ENCODE measurements around the gene OR52E6.

The OR52E6 gene

GRCh38 chr11:5878564-5878963, 36.9 kb upstream of the OR52E6 start:
- no peaks in the 10 kb centered on the region for H3K27me3 ChIP-seq (ENCODE audit: insufficient read depth, poor library complexity, severe bottlenecking)
- no peak for DNase-seq (ENCODE audit: low read depth in 1 of 2, low spot score in 1 of 2)

GRCh38 chr11:5865826-5866225, 24.1 kb upstream of the OR52E6 start:
- no peak overlapping the region for H3K4me3 ChIP-seq (replicated peaks; ENCODE audit: insufficient read depth, low read length)
- no peak for TF ChIP-seq CTCF (IDR thresholded peaks at IDR 0.05; ENCODE audit: insufficient read depth, low read length)
- TF ChIP-seq POLR2AphosphoS5 (IDR thresholded peaks at IDR 0.05; ENCODE audit: low read depth): no peak
- no peak for TF ChIP-seq SPI1 (IDR thresholded peaks at IDR 0.05; ENCODE audit: borderline replicate concordance, low read depth)
- TF ChIP-seq REST (IDR thresholded peaks at IDR 0.05; ENCODE audit: insufficient replicate concordance, low read depth): no peak
- TF ChIP-seq GABPA (IDR thresholded peaks at IDR 0.05; ENCODE audit: low read depth): no peak
- H3K27ac ChIP-seq (replicated peaks): no peak overlapping the region
- DNase-seq (ENCODE audit: low read depth in 1 of 2, low spot score in 1 of 2): no peak
- peaks cover 3% of the 10 kb centered on the region for H3K27me3 ChIP-seq (ENCODE audit: insufficient read depth, poor library complexity, severe bottlenecking)

More at GRCh38 chr11:5878564-5878963, 36.9 kb upstream of the OR52E6 start:
- TF ChIP-seq SPI1 (IDR thresholded peaks at IDR 0.05; ENCODE audit: borderline replicate concordance, low read depth) (no peak), POLR2AphosphoS5 (IDR thresholded peaks at IDR 0.05; ENCODE audit: low read depth) (no peak), REST (IDR thresholded peaks at IDR 0.05; ENCODE audit: insufficient replicate concordance, low read depth) (no peak), CTCF (IDR thresholded peaks at IDR 0.05; ENCODE audit: insufficient read depth, low read length) (no peak), GABPA (IDR thresholded peaks at IDR 0.05; ENCODE audit: low read depth) (no peak)
- H3K4me3 ChIP-seq (replicated peaks; ENCODE audit: insufficient read depth, low read length): no peak overlapping the region
- H3K27ac ChIP-seq (replicated peaks): no peak overlapping the region

DNA sequence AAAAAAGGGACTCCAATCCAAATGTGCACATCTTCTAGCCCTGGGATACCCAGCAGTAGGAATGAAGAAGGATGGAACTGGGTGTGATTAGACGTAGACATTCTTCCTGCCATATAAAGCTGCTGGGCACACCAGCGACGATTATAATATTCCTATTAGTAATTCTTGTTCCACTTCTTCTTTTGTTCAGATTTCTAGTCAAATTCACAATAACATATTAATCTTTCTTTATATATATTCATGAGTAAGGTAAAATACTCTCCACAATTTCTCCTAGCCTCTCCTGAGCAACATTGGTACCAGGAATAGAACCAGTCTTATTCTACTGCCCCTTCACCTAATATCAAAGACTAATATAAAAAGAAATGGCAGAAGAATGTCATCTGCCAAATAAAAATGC, 15.9 kb upstream of the OR52E6 start, which contains the start of gene OR52E8:
OR52E8 (minus strand) TSS at position 101 of the 400 bp plus-strand sequence; CDS start at position 101, 0 bp downstream.
- DNase-seq (ENCODE audit: low read depth in 1 of 2, low spot score in 1 of 2): no peak
- Histone ChIP-seq H3K27ac (replicated peaks) (no peak within 1 kb of the TSS), H3K27me3 (ENCODE audit: insufficient read depth, poor library complexity, severe bottlenecking) (peaks cover 3% of the 10 kb centered on the region), H3K4me3 (replicated peaks; ENCODE audit: insufficient read depth, low read length) (no peak within 1 kb of the TSS)
- TF ChIP-seq POLR2AphosphoS5 (IDR thresholded peaks at IDR 0.05; ENCODE audit: low read depth): no peak

- no peak for DNase-seq (ENCODE audit: low read depth in 1 of 2, low spot score in 1 of 2)
- Histone ChIP-seq H3K4me3 (replicated peaks; ENCODE audit: insufficient read depth, low read length) (no peak overlapping the region), H3K27me3 (ENCODE audit: insufficient read depth, poor library complexity, severe bottlenecking) (no peaks in the 10 kb centered on the region), H3K27ac (replicated peaks) (no peak overlapping the region)
- TF ChIP-seq POLR2AphosphoS5 (IDR thresholded peaks at IDR 0.05; ENCODE audit: low read depth) (no peak), REST (IDR thresholded peaks at IDR 0.05; ENCODE audit: insufficient replicate concordance, low read depth) (no peak), SPI1 (IDR thresholded peaks at IDR 0.05; ENCODE audit: borderline replicate concordance, low read depth) (no peak), GABPA (IDR thresholded peaks at IDR 0.05; ENCODE audit: low read depth) (no peak), CTCF (IDR thresholded peaks at IDR 0.05; ENCODE audit: insufficient read depth, low read length) (no peak)
Observed at GRCh38 chr11:5851002-5851401, 9.3 kb upstream of the OR52E6 start.
